Stomach (tissue), 4 donors: ENCODE results near the gene TXNL1.

Experiments
- CTCF ChIP-seq, 7 experiments: fragments of 450-650 bp in 4 of 7; fragments of 200-600 bp in 3 of 7; sonication (generic) in 3 of 7; IDR thresholded peaks; one replicate each; pipeline ENCODE4 v1.5.1; 2016 to 2019; ENCODE audit warnings: antibody characterized with exemption in 7 of 7, control low read depth in 2 of 7, mild to moderate bottlenecking in 1 of 7
- POLR2A ChIP-seq, 4 donors: fragments of 450-650 bp; IDR thresholded peaks; one replicate each; pipeline ENCODE4 v1.6.1; 2016; ENCODE audit warnings: antibody characterized with exemption in 4 of 4, control low read depth in 2 of 4, mild to moderate bottlenecking in 1 of 4, moderate library complexity in 1 of 4

GRCh38 chr18:56569416-56569815 lies 69.0 kb downstream of the TXNL1 start:
- TF ChIP-seq CTCF (IDR thresholded peaks at IDR 0.05) (no peak), POLR2A (IDR thresholded peaks at IDR 0.05) (no peak)
